HG03521 (cell line): ENCODE data around the gene ZNFX1.
A peak's percentile ranks its signal among the peaks of the same experiment; 100 is the strongest.
"Not testable (repeated sequence)": the region's sequence is repeated elsewhere in the genome, so short reads cannot be mapped to it uniquely, and the experiment has no call there.

ENCODE experiments used
- ATAC-seq: cut with Tn5 transposase; IDR thresholded peaks from one replicate; pipeline ENCODE4 v1.9.1; 2021; ENCODE audit warnings: mild to moderate bottlenecking, moderate library complexity; ENCODE audit not compliant: unreplicated experiment

Gene ZNFX1

GRCh38 chr20:49252556-49253350 is 25.1 kb downstream of the ZNFX1 start:
- ATAC-seq: no peak

- no peak for ATAC-seq
Observed at GRCh38 chr20:49248879-49249665, 28.8 kb downstream of the ZNFX1 start.

DNA sequence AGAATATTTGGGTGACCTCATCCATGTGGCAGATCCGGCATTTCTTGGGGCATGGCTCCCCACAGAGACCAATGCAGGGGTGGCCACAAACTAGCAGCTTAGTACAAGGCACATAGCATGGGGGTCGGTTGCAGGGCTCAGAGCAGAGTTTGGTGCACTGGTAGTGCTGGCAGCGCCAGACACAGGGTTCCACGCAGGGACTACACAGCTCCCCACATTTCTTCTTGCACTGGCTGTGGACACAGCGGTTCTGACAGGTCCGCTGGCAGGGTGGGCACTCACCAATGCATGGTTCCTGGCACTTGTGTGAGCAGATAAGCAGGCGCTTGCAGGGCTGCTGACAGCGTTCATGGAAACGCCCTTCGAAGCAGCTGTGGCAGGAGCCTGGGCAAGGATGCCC is 29.6 kb downstream of the ZNFX1 start:
- ATAC-seq: no peak

DNA sequence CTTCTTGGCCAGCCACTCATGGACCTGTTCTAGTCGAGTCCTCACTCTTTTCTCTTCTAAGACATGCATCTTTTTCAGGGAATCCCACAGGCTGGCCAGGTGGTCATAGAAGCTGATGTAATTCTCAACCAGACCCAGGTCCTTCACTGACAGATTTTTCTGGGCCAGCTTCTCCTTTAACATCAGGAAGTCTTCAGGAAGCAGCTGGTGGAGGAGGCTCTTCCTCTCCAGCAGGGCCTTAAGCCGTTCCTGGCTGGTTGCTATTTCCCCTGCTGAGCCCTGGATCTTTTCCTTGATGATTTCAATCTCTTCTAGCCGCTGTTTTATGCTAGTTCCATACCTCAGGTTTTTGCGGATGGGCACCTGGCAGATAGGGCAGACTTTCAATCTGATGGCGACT is 30.1 kb downstream of the ZNFX1 start:
- no peak for ATAC-seq

- ATAC-seq: no peak
Observed at GRCh38 chr20:49247169-49247723, 30.6 kb downstream of the ZNFX1 start.

- no peak for ATAC-seq
Observed at GRCh38 chr20:49245921-49246740, 31.7 kb downstream of the ZNFX1 start.

- ATAC-seq: no peak
Observed at GRCh38 chr20:49237531-49237930, 40.3 kb downstream of the ZNFX1 start.

DNA sequence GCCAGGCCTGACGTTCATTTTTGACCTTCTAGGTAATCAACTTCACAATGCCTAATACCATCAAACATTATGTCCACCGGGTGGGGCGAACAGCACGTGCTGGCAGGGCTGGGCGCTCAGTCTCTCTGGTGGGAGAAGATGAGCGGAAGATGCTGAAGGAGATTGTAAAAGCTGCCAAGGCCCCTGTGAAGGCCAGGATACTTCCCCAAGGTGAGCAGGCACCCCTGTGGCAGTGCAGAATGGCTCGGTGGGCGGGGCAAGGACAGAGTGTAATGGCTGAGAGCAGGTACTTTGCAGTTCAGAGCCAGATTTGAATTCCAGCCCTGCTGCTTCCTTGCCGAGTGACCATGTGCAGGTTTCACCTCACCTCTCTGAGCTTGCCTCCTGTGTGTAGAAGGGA is 41.6 kb downstream of the ZNFX1 start:
- ATAC-seq: no peak

- no peak for ATAC-seq
Observed at GRCh38 chr20:49234831-49235230, 43.0 kb downstream of the ZNFX1 start.

DNA sequence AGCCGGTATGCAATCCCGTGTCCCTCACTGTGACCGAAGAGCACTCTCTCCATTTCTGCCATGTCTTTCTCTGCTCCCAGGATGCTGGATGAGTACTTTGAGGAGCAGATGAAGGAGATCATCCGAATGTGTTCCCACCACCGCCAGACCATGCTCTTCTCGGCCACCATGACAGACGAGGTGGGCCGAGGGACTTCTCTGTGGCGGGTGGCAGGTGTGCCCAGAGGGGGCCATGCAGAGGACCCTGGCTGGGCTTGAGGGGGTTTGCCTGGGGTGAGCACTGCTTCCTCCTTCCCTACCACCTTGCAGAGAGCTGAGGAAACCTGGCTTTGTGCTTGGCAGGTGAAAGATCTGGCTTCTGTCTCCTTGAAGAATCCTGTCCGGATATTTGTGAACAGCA is 44.6 kb downstream of the ZNFX1 start:
- no peak for ATAC-seq

- no peak for ATAC-seq
Observed at GRCh38 chr20:49231471-49231870, 46.4 kb downstream of the ZNFX1 start.

DNA sequence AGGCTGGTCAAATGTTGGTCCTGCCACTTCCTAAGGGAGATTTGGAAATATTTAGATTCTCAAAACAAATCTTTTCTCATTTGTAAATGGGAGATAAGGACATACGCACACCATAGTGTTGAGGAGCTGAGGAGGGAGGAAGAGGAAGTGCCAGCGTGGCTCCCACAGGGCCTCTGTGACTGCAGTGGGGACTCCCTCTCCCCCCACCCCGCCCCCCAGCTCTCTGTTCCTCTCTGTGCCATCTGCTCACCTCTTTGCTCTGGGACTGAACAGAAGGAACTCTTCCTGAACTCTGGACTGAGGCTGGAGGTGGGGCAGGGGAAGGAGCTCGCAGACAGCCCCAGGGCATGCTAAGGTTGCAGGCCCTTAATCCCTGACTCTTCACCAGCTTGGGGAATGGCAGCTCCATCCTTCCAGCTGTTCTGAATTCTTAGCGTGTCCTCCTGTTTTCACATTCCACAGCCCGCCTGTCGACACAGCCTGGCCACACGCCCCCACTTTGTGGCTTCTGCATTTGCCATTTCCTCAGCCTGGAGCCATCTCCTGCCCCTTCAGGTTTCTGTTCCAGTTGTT is 47.2 kb downstream of the ZNFX1 start:
- ATAC-seq: no peak

DNA sequence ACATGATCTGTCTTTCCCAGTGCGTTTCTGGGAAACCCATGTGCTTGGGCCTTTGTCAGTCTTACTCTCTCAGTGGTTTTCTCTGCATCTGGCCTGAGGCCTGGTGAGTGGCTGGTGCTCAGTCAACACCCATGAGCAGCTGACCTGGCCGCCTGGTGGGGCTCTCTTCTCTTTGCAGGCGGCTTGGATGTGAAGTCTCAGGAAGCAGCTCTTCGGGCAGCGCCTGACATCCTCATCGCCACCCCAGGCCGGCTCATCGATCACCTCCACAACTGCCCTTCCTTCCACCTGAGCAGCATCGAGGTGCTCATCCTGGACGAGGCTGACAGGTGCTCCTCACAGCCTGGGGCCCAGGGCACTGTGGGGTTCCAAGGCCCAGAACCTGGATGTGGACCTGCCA is 47.8 kb downstream of the ZNFX1 start:
- no peak for ATAC-seq

DNA sequence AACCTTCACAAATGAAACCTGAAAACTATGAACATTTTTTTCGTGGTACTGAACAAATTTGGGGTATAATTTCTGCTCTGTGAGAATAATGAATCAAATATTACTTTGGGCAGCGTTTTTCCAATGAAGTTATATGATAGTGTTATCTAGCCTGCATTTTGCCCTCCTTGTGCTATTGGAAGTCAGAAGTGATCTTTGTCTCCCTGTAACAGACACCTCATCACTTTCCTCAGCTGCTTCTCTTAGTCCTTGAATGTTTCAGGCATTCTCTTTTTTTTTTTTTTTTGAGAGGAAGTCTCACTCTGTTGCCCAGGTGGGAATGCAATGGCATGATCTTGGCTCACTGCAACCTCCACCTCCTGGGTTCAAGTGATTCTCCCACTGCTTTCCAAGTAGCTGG is 48.5 kb downstream of the ZNFX1 start:
- no peak for ATAC-seq

- ATAC-seq: no peak
Observed at GRCh38 chr20:49228676-49229075, 49.2 kb downstream of the ZNFX1 start.

DNA sequence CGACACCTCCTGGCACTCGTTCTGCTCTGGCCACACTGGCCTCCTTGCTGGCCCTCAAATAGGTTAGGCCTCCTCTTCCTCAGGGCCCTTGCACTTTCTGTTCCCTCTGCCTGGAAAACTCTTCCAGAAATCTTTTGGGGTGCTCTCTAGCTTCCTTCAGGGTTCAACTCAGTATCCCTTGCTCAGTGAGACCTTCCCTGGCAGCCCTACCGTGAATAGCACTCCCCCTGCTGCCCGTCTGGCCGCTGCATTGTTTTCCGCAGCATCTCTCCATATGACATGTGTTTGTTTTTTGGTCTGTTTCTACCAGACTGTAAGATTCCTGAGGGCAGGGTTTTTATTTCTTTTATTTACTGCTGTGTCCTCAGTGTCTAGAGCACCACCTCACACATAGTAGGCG is 52.0 kb downstream of the ZNFX1 start:
- ATAC-seq: no peak

- ATAC-seq: no peak
Observed at GRCh38 chr20:49219924-49220831, 57.7 kb downstream of the ZNFX1 start.

DNA sequence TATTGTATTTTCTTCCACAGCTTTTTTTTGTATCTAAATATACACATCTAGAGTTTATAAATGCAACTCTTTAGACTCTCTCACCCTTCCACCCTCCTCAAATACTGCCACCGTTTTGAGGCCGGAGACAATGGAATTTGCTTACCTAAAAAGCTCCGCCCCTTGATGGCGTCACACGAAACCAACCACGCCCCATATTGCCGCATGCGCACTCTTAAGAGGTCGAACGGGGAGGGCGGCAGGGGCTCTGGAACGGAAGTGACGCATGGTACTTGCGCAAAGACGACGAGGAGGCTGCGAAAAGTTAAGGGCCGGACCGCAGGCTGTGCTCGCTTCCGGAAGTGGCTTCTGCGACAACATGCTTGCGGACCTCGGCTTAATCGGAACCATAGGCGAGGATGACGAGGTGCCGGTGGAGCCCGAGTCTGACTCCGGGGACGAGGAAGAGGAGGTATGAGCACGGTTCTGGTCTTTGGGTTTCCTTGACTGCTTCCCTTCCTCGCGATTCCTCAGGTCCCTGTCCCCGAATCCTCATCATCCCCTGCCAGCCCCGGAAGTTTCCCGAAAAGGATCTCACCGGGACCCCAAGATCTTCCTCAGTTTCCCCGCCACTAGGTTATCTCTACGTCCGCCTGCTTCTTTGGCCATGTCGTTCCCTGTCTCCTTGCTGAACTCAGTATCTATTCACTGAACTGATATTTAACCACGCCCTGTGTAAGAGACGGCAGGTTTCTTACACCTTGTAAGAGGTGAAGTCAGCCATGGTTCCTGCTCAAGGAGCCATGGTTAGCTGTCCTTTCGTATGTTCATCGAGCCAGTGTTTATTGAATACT is 58.5 kb downstream of the ZNFX1 start, which contains the start of gene DDX27:
TSS of gene DDX27 (plus strand) at position 326 of the 833 bp plus-strand sequence. CDS start at position 359, 33 bp downstream.
- peak; percentile 97 for ATAC-seq

- ATAC-seq: not testable (repeated sequence)
Observed at GRCh38 chr20:49218739-49219090, 59.1 kb downstream of the ZNFX1 start.
